ENCODE results near the gene RNASE4.

- TF ChIP-seq CBX3 (IDR thresholded peaks at IDR 0.05; ENCODE audit: low read depth) (peak; percentile 77; the same call in 1 of the 2 replicates), CTCF (IDR thresholded peaks at IDR 0.05 in 2 of 3, conservative IDR thresholded peaks at IDR 0.05 in 1 of 3; ENCODE audit: borderline replicate concordance in 1 of 3, insufficient read depth in 1 of 3, low read depth in 2 of 3, low read length in 2 of 3) (no peak), MAX (IDR thresholded peaks at IDR 0.05) (peak; percentile 21; the same call in 1 of the 2 replicates), REST (IDR thresholded peaks at IDR 0.05; ENCODE audit: low read depth) (no peak), SP1 (IDR thresholded peaks at IDR 0.05; ENCODE audit: low read depth) (no peak), POLR2AphosphoS5 (IDR thresholded peaks at IDR 0.05; ENCODE audit: low read depth, low read length) (no peak), POLR2A (IDR thresholded peaks at IDR 0.05; ENCODE audit: borderline replicate concordance, extremely low read depth, insufficient read depth, insufficient read length) (no peak), EZH2phosphoT487 (IDR thresholded peaks at IDR 0.05; ENCODE audit: borderline replicate concordance) (no peak)
Observed at GRCh38 chr14:20683125-20683890, 1.1 kb upstream of the RNASE4 start.
